ENCODE data around the gene PSORS1C1.
"Not testable (repeated sequence)": the region's sequence is repeated elsewhere in the genome, so short reads cannot be mapped to it uniquely, and the experiment has no call there.

Gene PSORS1C1

DNA sequence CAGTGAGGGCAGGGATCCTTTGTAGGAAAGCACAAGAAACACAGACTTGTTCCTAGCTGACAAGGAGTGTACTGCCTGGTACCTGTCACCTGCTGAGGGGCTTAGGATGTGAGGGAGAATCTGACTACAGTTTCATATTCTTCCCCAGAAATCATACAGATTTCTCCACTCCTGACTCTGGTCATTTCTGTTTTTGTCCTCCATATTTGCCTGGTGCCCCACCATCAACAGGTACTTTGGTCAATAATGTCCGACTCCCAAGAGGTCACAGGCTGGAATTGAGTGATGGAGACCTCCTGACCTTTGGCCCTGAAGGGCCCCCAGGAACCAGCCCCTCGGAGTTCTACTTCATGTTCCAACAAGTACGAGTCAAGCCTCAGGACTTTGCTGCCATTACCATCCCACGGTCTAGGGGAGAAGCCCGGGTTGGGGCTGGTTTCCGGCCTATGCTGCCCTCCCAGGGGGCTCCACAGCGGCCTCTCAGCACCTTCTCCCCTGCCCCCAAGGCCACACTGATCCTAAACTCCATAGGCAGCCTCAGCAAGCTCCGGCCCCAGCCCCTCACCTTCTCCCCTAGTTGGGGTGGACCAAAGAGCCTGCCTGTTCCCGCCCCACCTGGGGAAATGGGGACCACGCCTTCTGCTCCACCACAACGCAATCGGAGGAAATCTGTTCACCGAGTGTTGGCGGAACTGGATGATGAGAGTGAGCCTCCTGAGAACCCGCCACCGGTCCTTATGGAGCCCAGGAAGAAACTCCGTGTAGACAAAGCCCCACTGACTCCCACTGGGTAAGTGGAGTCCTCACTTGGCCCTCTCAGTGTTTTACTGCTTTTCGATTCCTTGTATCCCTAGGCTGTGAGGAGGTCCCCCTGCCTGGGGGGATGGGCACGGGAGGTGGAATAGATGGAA lies 46.9 kb downstream of the PSORS1C1 start:
- no peak for DNase-seq

DNA sequence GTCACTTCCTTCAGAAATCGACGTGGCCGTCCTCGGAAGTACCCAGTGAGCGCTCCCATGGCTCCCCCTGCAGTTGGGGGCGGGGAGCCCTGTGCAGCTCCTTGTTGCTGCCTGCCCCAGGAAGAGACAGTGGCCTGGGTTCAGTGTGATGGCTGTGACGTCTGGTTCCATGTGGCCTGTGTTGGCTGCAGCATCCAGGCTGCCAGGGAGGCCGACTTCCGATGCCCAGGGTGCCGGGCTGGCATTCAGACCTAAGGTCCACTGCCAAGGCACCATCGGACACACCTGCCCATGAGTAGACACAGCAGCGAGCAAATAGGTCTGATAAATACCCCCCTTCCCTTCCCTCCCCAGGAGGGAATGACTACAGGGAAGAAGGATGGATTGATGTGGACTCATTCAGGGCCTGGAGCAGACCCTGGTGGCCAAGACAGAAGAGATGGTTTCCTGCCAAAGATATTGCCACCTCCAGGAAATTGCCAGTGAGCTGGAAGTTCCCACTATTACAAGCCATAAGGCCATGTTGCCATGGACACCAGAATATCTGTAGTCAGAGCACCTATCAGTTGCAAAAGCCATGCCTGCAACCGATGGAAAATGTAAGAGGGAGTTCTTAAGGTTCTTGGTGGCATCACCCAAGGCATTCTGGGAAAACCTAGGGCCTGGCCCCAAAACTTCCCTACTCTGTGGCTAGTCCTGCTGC lies 48.0 kb downstream of the PSORS1C1 start:
- DNase-seq, result no peak

DNA sequence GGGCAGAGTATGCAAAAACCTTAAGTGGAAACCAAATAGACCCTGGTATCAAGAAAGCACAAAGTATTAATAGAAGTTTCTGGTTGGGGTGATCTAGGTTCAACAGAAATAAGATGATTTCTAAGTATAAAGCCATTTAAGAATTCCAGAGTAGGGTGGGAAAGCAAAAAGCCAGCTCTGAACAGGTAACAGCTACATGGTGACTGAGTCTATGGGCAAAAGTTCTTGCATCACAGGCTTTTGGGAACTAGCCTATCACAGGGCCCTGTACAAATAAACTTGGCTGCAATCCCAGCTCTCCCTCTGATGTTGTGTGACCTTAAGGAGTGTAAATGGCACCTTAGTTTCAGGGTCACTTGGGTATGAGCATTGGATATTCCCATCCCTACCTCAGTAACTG lies 49.3 kb downstream of the PSORS1C1 start:
- DNase-seq, result no peak

DNA sequence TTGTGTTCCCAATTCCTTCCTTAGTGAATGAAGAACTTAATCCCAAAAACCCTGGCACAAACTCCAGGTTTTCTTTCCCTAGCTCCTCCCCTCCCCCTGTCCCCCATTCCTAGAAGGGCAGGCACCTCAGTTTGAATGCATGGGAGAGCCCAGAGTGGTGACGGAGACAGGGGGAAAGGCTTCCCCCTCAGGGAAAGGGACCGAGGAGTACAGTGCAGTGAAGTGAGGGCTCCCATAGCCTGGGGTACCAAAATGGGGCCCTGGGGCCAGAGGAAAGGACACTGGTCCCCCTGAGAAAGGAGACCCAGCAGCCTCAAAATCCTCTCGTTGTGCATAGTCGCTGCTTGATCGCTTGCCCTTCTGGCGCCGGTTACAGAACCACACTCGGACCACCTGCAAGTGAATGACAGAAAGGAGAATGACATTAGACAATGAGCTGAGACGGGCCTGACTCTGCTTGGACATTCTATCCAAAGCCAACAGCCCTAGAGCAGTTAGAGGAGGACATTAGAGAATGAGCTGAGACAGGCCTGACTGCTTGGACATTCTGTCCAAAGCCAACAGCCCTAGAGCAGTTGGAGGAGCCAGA lies 50.0 kb downstream of the PSORS1C1 start:
- DNase-seq, result not testable (repeated sequence)

DNA sequence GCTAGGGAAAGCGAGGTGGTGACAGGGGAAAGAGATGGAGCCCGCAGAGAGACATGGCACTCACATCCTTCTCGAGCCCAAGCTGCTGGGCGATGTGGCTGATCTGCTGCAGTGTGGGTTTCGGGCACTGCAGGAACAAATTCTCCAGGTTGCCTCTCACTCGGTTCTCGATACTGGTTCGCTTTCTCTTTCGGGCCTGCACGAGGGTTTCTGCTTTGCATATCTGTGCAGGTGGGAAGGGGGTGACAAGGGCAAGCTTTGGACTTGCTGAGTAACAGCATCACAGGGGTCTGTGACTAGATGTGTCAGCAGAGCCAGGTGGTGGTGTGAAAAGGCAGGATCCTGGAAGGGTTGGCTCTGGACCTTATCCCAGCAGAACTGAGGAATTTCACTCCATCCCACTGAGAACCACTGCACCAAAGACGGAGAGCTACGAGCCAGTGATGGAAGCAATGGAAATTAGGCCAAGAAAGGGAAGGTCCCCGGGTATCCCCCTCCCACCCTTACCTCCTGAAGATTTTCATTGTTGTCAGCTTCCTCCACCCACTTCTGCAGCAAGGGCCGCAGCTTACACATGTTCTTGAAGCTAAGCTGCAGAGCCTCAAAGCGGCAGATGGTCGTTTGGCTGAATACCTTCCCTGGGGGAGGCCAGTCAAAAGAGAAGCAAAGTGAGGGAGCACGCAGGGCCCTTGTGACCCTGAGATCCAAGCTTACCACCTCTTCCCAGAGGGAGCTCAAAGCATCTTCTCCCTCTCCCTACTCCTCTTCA lies 50.6 kb downstream of the PSORS1C1 start:
- not testable (repeated sequence) for DNase-seq

DNA sequence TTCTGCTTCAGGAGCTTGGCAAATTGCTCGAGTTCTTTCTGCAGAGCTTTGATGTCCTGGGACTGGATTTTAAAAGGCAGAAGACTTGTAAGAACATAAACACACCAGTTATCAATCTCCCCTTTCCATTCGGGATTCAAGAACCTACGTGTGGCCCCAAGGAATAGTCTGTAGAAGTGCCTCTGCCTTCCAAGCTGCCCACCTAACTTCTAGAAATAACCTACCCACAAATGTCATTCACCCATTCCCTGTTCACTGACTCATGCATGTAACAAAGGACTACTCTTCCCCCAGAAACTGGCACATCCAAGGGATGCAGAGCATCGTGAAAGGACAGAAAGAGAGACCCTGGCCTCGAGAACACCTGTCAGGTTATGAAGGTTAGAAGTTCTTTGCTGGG lies 51.4 kb downstream of the PSORS1C1 start:
- DNase-seq, result no peak

DNA sequence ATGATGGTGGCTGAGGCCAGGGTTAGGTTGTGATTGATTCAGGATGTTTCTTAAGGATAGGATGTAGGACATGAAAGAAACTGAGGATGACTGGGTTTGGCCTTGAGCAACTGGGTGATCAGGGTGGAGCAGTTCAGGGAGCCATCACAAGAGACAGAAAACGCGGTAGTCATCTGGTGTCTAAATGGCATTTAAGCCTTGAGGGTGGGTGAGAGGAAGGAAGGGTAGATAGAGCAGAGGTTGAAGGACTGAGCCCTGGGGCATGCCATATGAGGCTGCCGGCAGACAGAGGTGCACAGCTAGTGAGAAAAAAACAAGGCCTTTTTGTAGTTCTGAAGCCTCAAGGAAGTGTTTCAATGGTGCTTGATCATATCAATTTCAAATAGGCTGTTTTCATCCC lies 54.0 kb downstream of the PSORS1C1 start:
- DNase-seq, result no peak

DNA sequence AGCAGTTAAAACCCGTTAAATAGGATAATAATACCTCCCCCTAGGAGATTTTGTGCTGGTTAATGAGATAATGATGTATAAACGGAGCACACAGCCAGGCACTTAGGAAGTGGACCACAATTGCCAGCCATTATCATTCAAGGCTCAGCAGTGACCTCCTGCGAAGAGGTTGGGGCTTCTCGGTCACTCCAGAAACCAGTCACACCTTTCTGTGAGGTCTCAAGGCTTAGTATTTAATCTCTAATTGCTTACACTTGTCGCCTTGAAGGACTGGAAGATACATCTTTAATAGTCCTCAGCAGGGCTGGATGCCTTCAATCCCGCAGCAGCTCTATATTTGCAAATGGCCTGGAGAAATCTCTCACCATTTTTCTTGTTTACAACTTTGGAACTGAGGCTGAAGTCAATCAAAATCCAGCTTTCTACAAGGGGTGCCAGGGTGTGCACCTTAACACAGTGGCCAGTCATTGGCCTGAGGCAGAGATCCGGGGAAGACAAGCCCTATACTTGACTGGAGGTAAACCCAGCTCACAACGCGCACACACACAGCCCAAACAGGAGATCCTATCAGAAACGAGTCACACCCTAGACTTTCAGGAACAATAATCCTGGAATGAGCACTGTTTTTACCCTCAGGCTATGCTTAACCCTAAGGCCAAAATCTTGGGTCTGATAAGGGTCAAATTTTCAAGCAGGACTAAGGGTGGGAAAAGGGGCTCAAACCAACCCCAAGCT lies 54.7 kb downstream of the PSORS1C1 start:
- no peak for DNase-seq

DNA sequence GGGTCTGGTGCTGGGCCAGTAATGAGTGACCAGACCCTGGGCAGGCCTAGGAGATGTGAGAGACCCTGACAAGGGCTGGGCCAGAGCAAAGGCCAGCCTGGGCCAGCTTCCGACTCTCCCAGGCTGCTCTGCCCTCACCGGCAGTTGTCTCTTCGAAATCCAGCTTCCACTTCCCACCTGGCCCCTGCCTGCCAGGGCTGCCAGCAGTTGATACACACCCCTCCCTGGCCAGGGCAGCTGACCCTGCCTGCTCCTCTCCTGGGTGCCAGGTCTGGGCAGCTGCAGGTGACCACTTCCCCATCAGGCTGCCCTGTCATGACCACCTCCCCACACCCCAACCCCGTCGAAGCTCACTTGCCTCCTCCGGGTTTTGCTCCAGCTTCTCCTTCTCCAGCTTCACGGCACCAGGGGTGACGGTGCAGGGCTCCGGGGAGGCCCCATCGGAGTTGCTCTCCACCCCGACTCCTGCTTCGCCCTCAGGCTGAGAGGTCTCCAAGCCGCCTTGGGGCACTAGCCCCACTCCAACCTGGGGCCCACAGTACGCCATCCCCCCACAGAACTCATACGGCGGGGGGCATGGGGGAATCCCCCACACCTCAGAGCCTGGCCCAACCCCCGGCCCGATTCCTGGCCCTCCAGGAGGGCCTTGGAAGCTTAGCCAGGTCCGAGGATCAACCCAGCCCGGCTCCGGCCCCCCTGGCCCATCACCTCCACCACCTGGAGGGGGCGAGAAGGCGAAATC lies 55.4 kb downstream of the PSORS1C1 start:
- not testable (repeated sequence) for DNase-seq

DNA sequence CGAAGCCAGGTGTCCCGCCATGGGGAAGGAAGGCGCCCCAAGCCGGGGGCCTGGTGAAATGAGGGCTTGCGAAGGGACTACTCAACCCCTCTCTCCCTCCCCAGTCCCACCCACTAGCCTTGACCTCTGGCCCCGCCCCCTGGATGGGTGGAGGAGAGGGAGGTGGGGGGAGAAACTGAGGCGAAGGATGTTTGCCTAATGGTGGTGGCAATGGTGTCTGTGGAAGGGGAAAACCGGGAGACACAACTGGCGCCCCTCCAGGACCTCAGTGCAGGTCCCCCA lies 55.9 kb downstream of the PSORS1C1 start, which contains the start of gene POU5F1:
Gene POU5F1, minus strand, starts transcription at position 83 of the 282 bp plus-strand sequence. Its CDS starts 62 bp downstream, at position 21.
- DNase-seq, result no peak

DNA sequence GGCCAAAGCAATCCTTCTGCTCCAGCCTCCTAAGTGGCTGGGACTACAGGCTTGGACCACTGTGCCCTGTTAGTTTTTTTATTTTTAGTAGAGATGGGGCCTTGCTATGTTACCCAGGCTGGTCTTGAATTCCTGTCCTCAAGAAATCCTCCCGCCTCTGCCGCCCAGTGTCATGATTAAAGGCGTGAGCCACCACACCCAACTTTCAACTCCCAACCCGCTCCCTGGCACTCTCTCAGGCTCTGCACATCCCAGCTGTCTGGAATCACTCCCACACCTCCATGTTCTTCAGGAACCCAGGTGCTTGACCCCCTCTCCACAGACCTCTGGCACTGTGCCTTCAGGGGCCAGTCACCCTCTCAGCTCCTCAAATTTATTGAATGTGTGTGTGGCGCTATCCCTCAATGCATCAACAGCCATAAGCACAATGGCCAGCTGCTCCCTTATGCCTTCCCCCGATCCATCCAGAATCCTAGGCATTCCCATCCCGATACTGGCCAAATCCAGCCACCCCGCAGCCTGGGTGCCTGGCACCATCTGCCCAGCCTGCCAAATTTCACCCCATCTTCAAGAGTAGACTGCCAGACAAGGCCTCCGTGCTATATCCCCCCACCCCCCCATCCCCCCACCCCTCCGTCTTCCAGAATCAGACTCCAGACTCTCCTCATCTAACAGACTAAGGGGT lies 56.5 kb downstream of the PSORS1C1 start:
- no peak for DNase-seq

DNA sequence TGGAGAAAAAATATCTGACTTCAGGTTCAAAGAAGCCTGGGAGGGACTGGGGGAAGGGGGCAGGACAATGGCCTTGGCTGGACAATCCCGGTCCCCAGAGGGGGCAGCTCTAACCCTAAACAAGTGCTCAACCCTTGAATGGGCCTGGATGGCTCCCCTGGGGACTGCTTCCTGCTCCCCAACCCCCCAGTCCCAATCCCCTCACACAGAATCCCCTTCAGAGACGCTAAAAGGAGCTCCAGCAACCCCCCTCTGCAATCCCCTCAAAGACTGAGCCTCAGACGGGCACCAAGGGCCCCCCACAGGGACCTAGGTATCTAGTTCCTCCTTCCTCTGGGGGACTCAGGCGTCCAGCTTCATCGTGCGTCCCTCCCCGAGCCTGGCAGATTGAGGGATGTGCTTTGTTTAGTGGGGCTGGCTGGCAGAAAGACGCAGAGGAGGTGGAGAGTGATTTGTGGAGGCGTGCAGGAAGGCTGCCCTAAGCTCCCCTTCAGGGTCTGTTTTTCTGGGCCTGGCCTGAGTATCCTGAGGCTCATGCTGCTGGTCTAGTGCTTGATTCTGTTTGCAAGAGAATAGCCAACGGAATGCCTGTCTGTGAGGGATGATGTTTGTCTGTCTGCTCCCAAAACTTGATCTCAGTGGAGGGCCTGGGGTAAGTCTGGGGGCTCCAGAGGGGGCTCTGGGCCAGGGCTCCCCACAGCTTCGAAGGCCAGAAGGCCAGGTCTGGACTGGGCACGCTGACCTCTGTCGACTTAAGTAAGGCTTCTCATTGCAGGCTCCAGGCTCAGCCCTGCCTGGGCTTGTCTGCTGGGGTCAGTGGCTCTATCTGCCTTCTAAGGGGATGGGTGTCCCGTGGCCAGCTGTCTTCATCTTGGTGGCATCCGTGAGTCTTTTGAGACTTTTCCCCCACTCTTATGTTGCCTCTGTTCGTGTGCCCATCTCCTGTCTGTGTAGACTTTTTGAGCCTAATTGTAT lies 57.6 kb downstream of the PSORS1C1 start:
- no peak for DNase-seq

DNA sequence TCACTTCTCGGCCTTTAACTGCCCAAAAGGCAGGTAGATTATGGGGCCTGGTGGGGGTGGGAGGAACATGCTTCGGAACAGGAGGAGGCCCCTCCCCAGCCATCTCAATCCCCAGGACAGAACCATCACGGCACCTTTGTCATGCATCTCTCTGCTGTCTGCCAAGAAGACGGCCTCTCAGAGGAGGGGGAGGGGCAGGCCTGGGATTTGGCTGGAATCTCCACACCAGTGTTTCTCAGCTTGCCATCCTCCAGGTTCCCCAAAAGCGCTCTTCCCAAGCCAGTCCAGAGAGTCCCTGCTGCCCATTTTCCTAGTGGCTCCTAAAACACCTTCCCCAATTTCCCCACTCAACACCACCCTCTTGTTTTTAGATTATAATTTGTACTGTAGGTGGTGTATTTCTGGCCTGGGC lies 58.4 kb downstream of the PSORS1C1 start:
- DNase-seq, result no peak

DNA sequence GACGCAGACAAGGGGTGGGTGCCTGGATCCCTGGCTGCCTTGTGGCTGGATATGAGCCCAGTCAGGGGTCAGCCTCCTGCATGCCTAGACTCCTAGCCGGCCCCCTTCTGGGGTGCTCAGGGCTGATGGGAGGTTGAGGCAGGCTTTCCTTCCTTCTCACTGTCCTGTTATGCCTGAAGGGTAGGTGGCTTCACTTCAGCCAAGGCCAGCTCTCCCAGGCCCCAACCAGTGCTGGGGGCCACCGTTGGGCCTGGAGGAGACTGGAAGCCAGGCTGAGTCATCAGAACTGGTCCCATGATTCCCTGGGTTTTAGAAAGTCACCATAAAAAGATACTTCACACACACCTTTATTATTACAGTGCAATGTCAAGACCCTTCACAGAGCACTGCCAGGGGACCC lies 58.8 kb downstream of the PSORS1C1 start:
- no peak for DNase-seq

DNA sequence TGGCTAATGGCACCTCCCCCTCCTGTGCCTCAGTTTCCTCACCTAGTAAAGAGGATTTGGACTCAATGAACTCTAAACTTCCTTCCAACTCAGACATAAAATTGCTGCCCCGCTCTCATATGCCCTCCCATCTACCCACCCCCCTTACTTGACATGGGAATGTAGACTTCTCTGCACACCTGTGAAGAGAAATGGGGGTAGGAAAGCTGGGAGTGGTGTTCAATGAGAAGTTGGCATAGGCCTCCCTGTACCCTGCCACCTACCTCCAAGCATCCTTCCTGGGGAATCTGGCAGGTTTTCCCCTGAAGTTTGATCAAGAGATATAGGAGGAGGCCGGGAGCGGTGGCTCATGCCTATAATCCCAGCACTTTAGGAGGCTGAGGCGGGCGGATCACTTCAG lies 59.8 kb downstream of the PSORS1C1 start:
- DNase-seq, result no peak

DNA sequence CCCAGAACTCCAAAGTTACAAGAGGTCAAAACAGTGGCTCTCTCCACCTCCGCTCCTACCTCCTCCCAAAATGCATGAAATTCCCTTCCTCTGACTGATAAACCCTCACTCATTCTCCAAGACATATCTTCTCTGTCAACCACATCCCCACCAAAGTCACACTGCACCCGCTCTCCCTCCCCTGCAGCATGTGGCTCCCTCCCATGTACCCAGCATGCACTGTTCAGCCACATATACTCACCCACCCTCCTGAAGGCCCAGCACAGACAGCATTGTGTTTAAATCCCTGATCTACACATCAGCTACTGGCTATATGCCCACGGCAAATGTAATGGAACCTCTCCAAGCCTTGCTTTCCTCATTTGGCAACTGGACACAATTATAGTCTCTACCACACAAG lies 61.4 kb downstream of the PSORS1C1 start:
- DNase-seq, result no peak

DNA sequence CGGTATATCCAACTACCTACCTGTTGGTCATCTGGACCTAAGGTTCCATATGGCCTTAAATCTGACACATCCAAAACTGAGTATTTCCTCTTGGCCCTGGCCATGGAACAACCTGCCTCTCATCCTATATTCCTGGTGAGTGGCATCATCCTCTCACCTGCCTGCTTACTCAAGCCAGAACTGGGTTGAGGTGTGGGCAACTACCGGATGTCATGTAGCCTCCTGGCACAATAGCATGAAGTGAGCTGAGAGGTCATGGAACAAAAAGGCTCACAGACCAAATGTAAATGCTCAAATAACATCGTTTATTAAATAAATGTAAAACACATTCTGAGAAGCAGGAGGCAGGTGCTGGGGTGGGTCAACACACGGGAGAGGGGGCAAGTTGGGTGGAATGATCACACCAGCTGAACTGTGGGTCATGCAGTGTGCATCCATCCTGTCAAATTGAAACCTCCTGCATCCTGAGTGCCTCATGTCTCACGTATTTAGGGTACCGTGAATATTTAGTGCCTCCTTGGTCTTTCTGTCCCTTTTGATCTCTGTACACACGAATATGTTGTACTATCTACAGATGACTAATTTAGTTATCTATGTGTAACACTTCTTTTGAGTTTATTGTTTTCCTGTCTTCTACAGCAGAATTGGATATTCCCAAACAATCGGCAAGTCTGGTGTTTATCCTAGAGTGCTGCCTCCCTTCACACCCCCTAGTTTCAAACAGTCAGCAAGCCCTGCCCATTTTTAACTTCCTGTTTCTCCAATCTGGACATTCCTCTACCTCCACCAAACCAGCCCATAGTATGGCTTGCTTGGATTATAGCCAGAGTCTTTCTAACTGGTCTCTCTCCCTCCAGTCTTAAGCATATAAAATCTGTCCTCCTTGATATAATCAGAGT lies 63.8 kb downstream of the PSORS1C1 start:
- DNase-seq, result no peak

DNA sequence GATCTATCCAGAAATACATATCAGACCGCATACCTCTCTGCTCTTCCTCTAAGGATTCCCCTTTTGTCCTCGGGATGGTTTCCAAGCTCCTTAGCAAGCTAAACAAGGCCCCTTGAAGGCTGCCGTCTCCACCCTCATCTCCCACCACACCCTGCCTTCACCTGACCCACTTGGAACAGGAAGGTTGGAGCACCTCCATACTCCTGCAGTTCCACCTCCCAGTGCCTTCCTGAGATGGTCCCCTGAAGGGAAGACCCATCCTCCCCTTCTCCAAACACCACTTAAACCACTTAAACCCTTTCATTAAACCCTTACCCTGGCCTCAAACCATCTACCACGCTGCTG lies 64.4 kb downstream of the PSORS1C1 start:
- DNase-seq, result no peak

DNA sequence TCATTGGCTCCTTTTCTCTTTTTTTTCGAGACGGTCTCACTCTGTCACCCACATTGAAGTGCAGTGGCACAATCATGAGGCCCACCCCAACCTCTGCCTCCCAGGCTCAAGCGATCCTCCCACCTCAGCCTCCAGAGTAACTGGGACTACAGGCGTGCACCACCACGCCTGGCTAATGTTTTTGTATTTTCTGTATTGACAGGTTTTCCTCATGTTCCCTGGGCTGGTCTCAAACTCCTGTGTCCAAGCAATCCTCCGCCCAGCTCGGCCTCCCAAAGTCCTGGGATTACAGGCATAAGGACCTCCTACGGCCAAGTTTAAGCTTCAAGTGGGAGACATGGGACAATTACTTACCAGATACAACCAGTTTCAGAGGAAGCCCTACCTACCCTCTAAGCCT lies 65.3 kb downstream of the PSORS1C1 start:
- no peak for DNase-seq
